GM21526 (cell line): ENCODE data around the gene BTNL3.
A peak's percentile ranks its signal among the peaks of the same experiment; 100 is the strongest.
"Not testable (repeated sequence)": the region's sequence is repeated elsewhere in the genome, so short reads cannot be mapped to it uniquely, and the experiment has no call there.

Experiments used
- ATAC-seq: cut with Tn5 transposase; IDR thresholded peaks from one replicate; pipeline ENCODE4 v1.9.1; 2021; ENCODE audit warnings: moderate library complexity; ENCODE audit not compliant: unreplicated experiment, low FRiP score

The BTNL3 gene, protein sequence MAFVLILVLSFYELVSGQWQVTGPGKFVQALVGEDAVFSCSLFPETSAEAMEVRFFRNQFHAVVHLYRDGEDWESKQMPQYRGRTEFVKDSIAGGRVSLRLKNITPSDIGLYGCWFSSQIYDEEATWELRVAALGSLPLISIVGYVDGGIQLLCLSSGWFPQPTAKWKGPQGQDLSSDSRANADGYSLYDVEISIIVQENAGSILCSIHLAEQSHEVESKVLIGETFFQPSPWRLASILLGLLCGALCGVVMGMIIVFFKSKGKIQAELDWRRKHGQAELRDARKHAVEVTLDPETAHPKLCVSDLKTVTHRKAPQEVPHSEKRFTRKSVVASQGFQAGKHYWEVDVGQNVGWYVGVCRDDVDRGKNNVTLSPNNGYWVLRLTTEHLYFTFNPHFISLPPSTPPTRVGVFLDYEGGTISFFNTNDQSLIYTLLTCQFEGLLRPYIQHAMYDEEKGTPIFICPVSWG

GRCh38 chr5:180988592-180988991 lies at the start of gene BTNL3:
Gene BTNL3 (plus strand): TSS chr5:180988846. CDS start chr5:180989029, 183 bp downstream.
- ATAC-seq = no peak

- no peak for ATAC-seq
Measured at GRCh38 chr5:180950291-180950949, 38.2 kb upstream of the BTNL3 start.

DNA sequence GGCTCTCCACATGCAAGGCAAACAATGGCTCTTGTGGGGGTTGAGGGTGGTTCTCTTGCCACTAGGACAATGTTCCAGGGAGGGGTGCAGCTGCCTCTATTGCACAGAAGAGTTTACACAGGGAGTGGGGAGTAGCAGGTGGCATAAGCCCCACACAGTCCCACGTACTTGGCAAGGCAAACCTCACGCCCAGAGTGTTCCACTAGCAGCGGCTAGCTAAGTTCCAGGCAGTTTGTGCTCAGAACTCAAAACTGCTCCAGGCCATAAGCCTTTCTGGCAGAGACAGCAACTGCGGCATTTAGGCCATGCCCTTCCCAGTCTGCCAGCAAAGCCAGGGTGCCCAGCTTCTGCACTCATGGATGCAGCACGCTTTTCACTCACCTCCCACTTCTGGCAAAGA lies 29.0 kb upstream of the BTNL3 start:
- ATAC-seq = no peak

DNA sequence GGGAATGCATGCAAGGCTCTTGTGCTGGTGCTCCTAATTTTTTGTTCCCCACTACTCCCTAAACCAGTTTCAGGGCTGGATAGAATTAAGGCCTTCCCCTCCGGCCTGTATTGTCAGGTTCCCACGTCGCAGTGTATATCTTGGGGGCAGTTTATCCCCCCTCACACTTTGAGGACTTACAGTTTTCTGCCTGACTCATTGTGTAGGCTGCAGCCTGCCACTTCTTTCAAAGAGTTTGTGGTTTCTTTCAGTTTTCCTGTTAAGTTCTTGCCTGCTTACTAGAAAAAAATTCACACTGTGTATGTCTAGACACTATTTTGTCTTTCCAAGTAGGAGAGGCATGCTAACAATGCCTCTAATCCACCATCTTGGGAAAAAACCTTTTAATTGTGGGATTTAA lies 28.4 kb upstream of the BTNL3 start:
- no peak for ATAC-seq

- no peak for ATAC-seq
Measured at GRCh38 chr5:180969406-180969805, 19.2 kb upstream of the BTNL3 start.

DNA sequence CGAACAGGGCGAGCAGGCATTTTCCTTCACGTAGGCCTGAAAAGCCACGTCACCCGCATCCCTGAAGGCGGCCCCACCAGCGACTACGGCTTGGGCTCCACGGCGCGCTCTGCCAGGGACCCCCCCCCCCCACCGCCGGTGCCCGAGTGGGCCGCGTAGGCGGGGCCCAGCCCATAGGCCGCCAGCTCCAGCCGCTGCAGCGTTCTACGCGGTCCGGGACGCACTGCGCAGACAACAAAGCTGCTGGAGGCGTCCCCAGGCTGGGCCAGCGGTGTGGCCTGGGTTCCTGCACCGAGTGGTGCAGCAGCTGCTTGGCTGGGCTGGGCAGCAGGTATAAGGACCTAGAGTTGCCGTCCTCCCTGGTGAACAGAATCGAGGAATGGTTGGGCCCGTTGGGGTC lies 18.3 kb upstream of the BTNL3 start:
- no peak for ATAC-seq

DNA sequence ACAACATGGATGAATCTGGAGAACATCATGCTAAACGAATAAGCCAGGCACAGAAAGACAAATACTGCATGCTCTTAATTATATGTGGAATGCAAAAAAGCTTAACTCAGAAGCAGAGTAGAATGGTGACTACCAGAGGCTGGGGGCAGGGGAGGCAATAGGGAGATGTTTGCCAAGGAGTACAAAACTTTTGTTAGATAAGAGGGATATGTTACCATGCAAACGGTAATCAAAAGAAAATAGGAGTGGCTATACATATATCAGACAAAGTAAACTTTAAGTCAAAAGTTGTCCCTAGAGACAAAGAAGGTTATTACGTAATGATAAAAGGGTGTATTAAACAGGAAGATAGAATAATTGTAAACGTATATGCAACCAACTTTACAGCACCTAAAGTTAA lies 17.8 kb upstream of the BTNL3 start:
- no peak for ATAC-seq

- peak; percentile 24 for ATAC-seq
Measured at GRCh38 chr5:180974612-180975315, 13.9 kb upstream of the BTNL3 start.

DNA sequence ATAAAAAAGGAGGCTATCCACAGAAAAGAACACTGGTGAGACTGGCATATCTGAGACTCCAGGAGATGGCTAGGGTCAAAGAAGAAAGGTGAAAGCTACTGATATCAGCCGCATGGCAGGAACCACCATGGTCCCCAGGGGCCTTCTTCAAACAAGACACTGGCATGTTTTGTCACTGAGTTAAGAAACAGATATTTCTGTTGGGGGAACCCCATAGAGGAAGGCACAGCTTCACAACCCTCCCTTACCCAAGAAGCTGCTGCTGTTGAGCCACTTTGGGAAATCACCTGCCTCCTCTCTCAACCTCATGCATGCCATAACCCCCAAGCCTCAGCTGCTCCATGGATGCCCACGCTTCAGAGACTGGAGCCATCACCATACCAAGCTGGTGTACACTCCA lies 13.3 kb upstream of the BTNL3 start:
- ATAC-seq = peak; percentile 89

- no peak for ATAC-seq
Measured at GRCh38 chr5:180976518-180976917, 12.1 kb upstream of the BTNL3 start.

DNA sequence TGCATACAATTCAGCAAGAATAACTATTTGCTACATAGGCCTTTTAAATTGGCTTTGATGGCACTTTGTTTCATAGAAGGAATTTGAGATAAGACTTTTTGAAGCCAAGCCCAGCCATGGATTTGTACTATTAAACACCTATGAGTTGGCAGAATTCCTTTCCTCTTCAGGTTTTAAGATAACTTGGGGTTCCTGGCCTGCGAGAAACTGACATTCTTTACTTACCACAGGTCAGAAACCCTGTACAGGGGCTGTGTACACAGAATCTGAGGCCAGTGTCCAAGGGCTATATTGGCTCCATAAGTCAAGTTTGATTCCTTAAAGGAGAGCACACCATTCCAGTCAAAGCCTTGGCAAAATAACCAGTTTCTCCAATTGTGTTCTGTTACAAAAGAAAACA lies 10.8 kb upstream of the BTNL3 start:
- ATAC-seq = no peak

GRCh38 chr5:180982008-180982741 lies 6.5 kb upstream of the BTNL3 start:
- ATAC-seq = no peak

DNA sequence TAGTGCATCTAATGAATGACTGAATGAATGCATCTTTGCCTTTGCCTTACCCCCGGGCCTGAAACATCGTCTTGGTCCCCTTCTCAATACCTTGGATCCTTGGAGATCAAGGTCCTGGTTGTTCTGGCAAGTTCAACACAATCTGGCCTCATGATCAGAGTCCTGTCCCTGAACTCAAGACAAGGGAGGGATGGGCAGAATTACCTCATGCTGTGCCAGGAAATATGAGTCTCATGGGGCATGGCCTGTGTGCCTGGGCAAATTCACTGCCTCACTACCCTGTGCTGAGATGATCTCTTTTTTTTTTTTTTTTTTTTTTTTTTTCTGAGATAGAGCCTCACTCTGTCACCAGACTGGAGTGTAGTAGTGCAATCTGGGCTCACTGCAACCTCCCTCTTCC lies 630 bp upstream of the BTNL3 start:
- no peak for ATAC-seq

DNA sequence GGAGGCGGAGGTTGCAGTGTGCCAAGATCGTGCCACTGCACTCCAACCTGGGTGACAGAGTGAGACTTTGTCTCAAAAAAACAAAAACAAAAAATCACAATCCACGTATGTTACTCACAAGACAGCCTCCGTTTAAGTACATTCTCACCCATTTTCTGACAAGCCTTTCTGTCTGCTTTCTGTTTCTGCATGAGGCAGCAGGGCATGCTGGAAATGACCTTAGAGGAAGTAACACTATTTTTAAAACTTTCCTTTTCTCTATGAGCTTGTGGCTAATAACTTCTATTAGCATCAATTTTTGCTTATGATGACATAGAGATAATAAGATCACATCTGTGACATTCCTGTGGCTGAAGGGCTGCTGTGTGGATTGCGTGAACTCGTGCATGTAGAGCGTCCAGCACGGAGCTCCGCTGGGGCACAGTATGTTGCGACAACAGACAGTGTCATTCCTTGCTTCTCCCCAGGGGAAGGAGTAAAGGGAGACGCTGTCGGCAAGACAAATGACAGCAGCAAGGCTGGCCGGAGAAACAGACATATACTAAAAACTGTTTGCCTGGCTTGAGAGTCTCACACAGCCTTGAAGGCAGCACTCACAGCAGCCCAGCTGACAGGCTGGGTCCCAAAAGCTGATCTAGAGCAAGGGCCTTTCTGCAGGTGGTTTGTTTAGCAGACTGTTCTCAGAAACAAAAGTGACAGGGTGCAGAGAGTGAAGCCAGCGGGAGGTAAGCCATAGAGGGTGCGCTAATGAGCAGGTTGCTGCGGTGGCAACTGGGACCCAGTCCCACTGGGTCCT lies 1.6 kb downstream of the BTNL3 start:
- no peak for ATAC-seq

- no peak for ATAC-seq
Measured at GRCh38 chr5:180990882-180991242, 2.2 kb downstream of the BTNL3 start.

DNA sequence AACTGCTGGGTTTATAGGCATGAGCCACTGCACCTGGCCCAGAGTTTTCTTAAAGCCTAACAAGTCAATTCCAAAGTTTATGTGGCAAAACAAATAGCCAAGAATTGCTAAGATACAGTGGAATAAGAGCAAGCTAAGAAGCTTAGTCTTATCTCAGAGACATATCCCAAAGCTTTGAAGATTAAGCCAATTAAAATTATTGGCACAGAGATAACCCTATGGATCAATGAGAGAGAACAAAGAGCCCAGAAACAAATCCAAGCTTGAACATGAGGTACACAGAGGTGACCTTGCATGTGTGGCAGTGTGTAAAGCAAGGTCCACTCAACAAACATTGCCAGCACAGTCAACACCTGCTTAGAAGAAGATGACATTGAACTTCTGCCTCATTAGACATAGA lies 13.3 kb downstream of the BTNL3 start:
- no peak for ATAC-seq

GRCh38 chr5:181005791-181006190 lies 17.1 kb downstream of the BTNL3 start:
- no peak for ATAC-seq

DNA sequence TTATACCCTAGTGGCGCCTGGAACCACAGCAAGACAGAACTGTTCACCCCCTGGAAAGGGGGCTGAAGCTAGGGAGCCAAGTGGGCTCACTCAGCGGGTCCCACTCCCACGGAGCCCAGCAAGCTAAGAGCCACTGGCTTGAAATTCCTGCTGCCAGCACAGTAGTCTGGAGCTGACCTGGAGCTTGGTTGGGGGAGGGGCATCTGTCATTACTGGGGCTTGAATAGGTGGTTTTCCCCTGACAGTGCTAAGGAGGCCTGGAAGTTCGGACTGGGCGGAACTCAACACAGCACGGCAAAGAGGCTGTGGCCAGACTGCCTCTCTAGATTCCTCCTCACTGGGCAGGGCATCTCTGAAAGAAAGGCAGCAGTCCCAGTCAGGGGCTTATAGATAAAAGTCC lies 19.5 kb downstream of the BTNL3 start:
- ATAC-seq = no peak

GRCh38 chr5:181010018-181010417 lies 21.4 kb downstream of the BTNL3 start:
- not testable (repeated sequence) for ATAC-seq

DNA sequence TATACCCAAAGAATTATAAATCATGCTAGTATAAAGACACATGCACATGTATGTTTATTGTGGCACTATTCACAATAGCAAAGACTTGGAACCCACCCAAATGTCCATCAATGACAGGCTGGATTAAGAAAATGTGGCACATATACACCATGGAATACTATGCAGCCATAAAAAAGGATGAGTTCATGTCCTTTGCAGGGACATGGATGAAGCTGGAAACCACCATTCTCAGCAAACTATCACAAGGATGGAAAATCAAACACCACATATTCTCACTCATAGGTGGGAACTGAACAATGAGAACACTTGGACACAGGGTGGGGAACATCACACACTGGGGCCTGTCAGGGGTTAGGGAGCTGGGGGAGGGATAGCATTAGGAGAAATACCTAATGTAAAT lies 26.0 kb downstream of the BTNL3 start:
- not testable (repeated sequence) for ATAC-seq
